Smooth muscle cell (in vitro differentiated cells): Measurements from ENCODE around the gene IGF2BP1. TPM values are rescaled to one million over a fixed set of nuclear protein-coding genes. Genes with fewer than 3 reads are reported as not detected.
A peak's percentile ranks its signal among the peaks of the same experiment; 100 is the strongest.

ENCODE experiments used
- DNase-seq: peaks from one replicate; lab custom pipeline; 2025; ENCODE audit not compliant: unreplicated experiment; lab: John Stamatoyannopoulos, UW
- H2AFZ ChIP-seq: fragments of 200-600 bp; sonication (generic); 2 replicates; pipeline ENCODE4 v1.6.0; 2016; ENCODE audit warnings: antibody characterized with exemption, low read depth, mild to moderate bottlenecking
- H3F3A ChIP-seq: fragments of 200-600 bp; sonication (generic); 2 replicates; pipeline ENCODE4 v1.6.0; 2017; ENCODE audit warnings: antibody characterized with exemption, low read depth
- H3K27ac ChIP-seq: fragments of 200-600 bp; sonication (generic); 2 replicates; pipeline ENCODE4 v1.5.1; 2016; ENCODE audit warnings: low read depth, mild to moderate bottlenecking
- H3K27me3 ChIP-seq: fragments of 200-600 bp; sonication (generic); 2 replicates; pipeline ENCODE4 v1.6.1; 2016; ENCODE audit warnings: low read depth, mild to moderate bottlenecking
- H3K36me3 ChIP-seq: fragments of 200-600 bp; sonication (generic); 2 replicates; pipeline ENCODE4 v1.5.1; 2016; ENCODE audit warnings: low read depth
- H3K4me1 ChIP-seq: fragments of 200-600 bp; sonication (generic); 2 replicates; pipeline ENCODE4 v1.5.1; 2016; ENCODE audit warnings: low read depth
- H3K4me2 ChIP-seq: fragments of 200-600 bp; sonication (generic); 2 replicates; pipeline ENCODE4 v1.6.0; 2016; ENCODE audit warnings: mild to moderate bottlenecking
- H3K4me3 ChIP-seq: fragments of 200-600 bp; sonication (generic); 2 replicates; pipeline ENCODE4 v1.5.1; 2016; ENCODE audit warnings: mild to moderate bottlenecking
- H3K79me2 ChIP-seq: fragments of 200-600 bp; sonication (generic); 2 replicates; pipeline ENCODE4 v1.6.0; 2016; ENCODE audit warnings: low read depth, mild to moderate bottlenecking
- H3K9ac ChIP-seq: fragments of 200-600 bp; sonication (generic); 2 replicates; pipeline ENCODE4 v1.6.0; 2016; ENCODE audit warnings: low read depth
- H3K9me3 ChIP-seq: fragments of 200-600 bp; sonication (generic); replicated peaks from 2 replicates; pipeline ENCODE4 v1.5.1; 2016; ENCODE audit warnings: low read depth
- H4K20me1 ChIP-seq: fragments of 200-600 bp; sonication (generic); 2 replicates; pipeline ENCODE4 v1.6.0; 2016; ENCODE audit warnings: low read depth
- WGBS: methylation state at CpG from one replicate; pipeline ENCODE4 v1.1.7; 2016; ENCODE audit warnings: low lambda C conversion rate; 5-methylcytosine and 5-hydroxymethylcytosine counted together
- polyA plus RNA-seq: library from polyadenylated mRNA; unstranded; fragments of >200 nt; fragmentation: Nextera tagmentation; extraction: Ambion mirVana; gene quantifications from 2 replicates; pipeline ENCODE4 v1.2.1, GENCODE V29; 2016
- total RNA-seq: library from RNA; depleted of rRNA; stranded (reverse); fragments of >200 nt; gene quantifications from 2 replicates; pipeline ENCODE4 v1.2.3, GENCODE V29; 2014
- TF ChIP-seq, protein P1 (sequence below): fragments of 200-600 bp; sonication (generic); IDR thresholded peaks from 2 replicates; pipeline ENCODE4 v1.5.1; 2017; ENCODE audit warnings: borderline replicate concordance, mild to moderate bottlenecking, antibody characterized with exemption; ENCODE audit not compliant: insufficient read depth, poor library complexity, severe bottlenecking

Gene IGF2BP1
- total and polyA plus RNA-seq, 2 experiments from 2014 or later = 51.4 to 54.6 TPM

DNA sequence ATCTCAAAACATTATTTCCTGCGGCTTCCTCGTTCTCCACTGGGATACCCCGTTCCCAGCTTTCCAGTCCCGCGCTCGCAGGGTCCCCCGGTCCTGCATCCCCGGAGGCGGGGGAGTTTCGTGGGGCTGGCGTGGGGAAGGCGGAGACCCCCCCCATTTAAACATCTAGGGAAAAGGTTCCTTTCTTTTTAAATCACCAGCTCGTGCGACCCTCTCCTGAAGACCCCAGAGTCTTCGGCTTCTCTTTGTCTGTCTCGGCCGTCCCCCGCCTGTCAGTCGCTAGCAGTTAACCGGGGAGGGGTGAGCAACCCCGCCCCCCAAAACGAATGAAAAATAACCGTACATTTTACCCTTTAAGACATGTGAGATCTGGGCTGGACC is 473 bp upstream of the IGF2BP1 start:
- peak overlapping the region; percentile 91 for H2AFZ ChIP-seq

DNA sequence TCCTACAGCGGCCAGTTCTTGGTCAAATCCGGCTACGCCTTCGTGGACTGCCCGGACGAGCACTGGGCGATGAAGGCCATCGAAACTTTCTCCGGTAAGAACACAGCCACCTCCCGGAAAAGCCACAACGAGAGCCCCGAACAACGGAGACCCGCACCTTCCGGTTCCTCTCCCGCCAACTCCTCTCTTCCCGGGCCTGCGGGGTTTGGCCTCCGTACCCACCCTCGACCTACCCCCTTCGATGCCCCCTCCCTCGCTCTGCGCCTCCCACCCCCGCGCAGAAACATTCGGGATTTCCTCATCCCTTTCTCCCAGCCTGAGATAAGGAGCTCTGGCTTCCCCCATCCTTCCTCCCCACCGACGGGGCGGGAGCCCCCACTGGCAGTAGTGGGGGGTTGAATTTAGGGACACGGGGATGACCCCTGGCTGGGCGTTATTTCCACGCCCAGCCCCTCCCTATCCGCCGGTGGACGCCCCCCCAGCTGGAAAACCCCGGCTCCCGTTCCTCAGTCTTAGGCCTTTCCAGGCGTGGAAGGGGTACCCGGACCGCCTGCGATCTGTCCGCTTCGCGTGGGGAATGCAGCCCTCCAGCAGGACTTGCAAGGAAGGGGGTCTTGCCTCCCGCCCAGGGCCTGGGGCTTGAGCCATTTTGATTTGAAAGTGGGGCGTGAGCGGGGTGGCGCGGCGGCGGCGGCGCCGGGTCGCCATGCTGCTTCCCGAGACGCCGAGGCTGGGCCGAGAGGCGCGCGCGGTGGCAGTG is 822 bp downstream of the IGF2BP1 start:
- peak overlapping the region; percentile 95 for H3K4me2 ChIP-seq
- H3K4me1 ChIP-seq = peaks cover 42% of the 10 kb centered on the region
- H3F3A ChIP-seq = peaks cover 3% of the 10 kb centered on the region
- peak overlapping the region; percentile 6 for H2AFZ ChIP-seq
- H3K4me3 ChIP-seq = peak overlapping the region; percentile 96
- TF ChIP-seq, protein P1, sequence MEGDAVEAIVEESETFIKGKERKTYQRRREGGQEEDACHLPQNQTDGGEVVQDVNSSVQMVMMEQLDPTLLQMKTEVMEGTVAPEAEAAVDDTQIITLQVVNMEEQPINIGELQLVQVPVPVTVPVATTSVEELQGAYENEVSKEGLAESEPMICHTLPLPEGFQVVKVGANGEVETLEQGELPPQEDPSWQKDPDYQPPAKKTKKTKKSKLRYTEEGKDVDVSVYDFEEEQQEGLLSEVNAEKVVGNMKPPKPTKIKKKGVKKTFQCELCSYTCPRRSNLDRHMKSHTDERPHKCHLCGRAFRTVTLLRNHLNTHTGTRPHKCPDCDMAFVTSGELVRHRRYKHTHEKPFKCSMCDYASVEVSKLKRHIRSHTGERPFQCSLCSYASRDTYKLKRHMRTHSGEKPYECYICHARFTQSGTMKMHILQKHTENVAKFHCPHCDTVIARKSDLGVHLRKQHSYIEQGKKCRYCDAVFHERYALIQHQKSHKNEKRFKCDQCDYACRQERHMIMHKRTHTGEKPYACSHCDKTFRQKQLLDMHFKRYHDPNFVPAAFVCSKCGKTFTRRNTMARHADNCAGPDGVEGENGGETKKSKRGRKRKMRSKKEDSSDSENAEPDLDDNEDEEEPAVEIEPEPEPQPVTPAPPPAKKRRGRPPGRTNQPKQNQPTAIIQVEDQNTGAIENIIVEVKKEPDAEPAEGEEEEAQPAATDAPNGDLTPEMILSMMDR = no peak
- H3K27me3 ChIP-seq = no peaks in the 10 kb centered on the region
- peak overlapping the region; percentile 89 for H3K9ac ChIP-seq
- DNase-seq = no peak
- under 1% methylated on average over 53 of the region's 63 CpGs for WGBS
- peak overlapping the region; percentile 84 for H3K27ac ChIP-seq
- H4K20me1 ChIP-seq = peaks cover 29% of the 10 kb centered on the region
- no peaks in the 10 kb centered on the region for H3K9me3 ChIP-seq
- peaks cover 79% of the 10 kb centered on the region for H3K79me2 ChIP-seq
- no peaks in the 10 kb centered on the region for H3K36me3 ChIP-seq

More for the DNA sequence above, 473 bp upstream of the IGF2BP1 start:
- 1% methylated on average over 22 of the region's 23 CpGs for WGBS
- H3K27me3 ChIP-seq = no peaks in the 10 kb centered on the region
- TF ChIP-seq, protein P1 = no peak
- H3K4me2 ChIP-seq = peak overlapping the region; percentile 95
- no peaks in the 10 kb centered on the region for H3K36me3 ChIP-seq
- H3K9ac ChIP-seq = peak overlapping the region; percentile 71
- H3K79me2 ChIP-seq = peaks cover 77% of the 10 kb centered on the region
- DNase-seq = no peak
- peak overlapping the region; percentile 96 for H3K4me3 ChIP-seq
- H3K27ac ChIP-seq = peak overlapping the region; percentile 84
- peaks cover 42% of the 10 kb centered on the region for H3K4me1 ChIP-seq
- H3K9me3 ChIP-seq = no peaks in the 10 kb centered on the region
- no peaks in the 10 kb centered on the region for H3F3A ChIP-seq
- peaks cover 16% of the 10 kb centered on the region for H4K20me1 ChIP-seq

DNA sequence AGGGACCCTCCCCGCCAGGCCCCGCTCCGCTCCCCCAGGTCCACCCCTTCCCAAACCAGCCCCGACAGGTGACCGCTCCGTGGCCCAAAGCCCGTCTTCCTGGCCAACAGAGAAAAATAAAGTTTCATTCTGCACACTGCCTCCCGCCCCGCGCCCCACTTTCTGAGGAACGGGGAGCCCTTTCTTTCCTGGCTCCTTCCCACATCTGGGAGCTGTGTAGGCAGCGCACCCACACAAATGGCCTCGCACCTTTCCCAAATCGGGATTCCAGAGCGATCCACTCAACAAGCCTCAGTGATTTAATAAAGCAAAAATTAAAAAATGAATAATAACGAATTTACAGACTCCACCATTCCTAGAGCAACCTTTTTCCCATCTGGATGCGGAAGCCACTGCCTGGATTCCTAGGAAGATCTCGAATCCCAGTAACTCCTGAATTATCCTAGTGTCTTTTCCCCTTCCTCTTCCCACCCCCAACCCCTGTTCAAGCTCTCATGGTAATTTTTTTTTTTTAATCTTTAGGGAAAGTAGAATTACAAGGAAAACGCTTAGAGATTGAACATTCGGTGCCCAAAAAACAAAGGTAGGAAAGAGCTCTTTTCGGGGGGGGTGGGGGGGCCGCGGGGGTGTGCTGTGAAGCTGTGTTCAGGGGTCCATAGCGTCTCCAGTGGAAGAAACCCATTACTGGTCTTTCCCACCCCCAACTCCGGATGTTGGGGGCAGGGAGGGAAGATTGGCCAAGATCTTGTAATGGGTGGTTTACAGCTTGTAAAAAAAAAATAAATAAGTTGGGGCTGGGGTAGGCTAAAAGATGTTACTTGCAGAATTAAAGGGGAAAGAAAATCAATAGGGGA is 1.6 kb downstream of the IGF2BP1 start:
- peaks cover 38% of the 10 kb centered on the region for H3K4me1 ChIP-seq
- peak overlapping the region; percentile 89 for H3K9ac ChIP-seq
- peaks cover 37% of the 10 kb centered on the region for H4K20me1 ChIP-seq
- peak overlapping the region; percentile 96 for H3K4me3 ChIP-seq
- H3K36me3 ChIP-seq = no peaks in the 10 kb centered on the region
- peak overlapping the region; percentile 6 for H2AFZ ChIP-seq
- H3K27ac ChIP-seq = peak overlapping the region; percentile 84
- 0% methylated on average over 21 of the region's 25 CpGs for WGBS
- TF ChIP-seq, protein P1 = peak; percentile 9
- H3K27me3 ChIP-seq = no peaks in the 10 kb centered on the region
- peak overlapping the region; percentile 95 for H3K4me2 ChIP-seq
- peaks cover 79% of the 10 kb centered on the region for H3K79me2 ChIP-seq
- H3K9me3 ChIP-seq = no peaks in the 10 kb centered on the region
- DNase-seq = no peak
- peaks cover 4% of the 10 kb centered on the region for H3F3A ChIP-seq
